Fibroblast of mammary gland (primary cell): ENCODE measurements around the gene CUL9.

ENCODE experiments used
- DNase-seq: peaks from one replicate; pipeline ENCODE4 v3.0.0-alpha.2; 2010; ENCODE audit warnings: low read depth
- H3K4me3 ChIP-seq: 2 replicates; pipeline ENCODE4 v1.5.1; 2011; ENCODE audit warnings: low read depth, mild to moderate bottlenecking, low read length, moderate library complexity; ENCODE audit not compliant: control insufficient read depth
- TF ChIP-seq, protein P1 (sequence below): conservative IDR thresholded peaks from 2 replicates; pipeline ENCODE4 v1.5.1; 2011; ENCODE audit warnings: low read depth, low read length, inconsistent platforms; ENCODE audit not compliant: control insufficient read depth, insufficient read depth

CUL9 gene

DNA sequence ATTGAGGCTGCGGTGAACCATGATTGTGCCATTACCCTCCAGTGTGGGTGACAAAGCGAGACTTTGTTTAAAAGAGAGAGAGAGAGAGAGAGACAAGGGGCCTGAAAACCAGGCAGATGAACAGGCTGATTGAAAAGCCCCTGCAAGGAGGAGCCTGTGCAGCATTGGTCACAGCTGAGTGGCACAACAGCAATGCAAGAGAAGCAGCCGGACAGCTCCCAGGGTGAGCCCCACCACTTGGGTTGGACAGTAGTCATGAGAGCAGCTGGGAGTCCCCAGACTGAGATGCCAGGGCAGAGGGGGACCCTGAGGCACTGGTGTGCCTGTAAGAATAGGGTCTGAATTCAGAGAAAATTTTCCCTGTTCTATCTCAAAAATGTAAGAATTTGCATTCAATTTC lies 37.1 kb downstream of the CUL9 start:
- no peak overlapping the region for H3K4me3 ChIP-seq
- TF ChIP-seq, protein P1, sequence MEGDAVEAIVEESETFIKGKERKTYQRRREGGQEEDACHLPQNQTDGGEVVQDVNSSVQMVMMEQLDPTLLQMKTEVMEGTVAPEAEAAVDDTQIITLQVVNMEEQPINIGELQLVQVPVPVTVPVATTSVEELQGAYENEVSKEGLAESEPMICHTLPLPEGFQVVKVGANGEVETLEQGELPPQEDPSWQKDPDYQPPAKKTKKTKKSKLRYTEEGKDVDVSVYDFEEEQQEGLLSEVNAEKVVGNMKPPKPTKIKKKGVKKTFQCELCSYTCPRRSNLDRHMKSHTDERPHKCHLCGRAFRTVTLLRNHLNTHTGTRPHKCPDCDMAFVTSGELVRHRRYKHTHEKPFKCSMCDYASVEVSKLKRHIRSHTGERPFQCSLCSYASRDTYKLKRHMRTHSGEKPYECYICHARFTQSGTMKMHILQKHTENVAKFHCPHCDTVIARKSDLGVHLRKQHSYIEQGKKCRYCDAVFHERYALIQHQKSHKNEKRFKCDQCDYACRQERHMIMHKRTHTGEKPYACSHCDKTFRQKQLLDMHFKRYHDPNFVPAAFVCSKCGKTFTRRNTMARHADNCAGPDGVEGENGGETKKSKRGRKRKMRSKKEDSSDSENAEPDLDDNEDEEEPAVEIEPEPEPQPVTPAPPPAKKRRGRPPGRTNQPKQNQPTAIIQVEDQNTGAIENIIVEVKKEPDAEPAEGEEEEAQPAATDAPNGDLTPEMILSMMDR: no peak
- DNase-seq: no peak

DNA sequence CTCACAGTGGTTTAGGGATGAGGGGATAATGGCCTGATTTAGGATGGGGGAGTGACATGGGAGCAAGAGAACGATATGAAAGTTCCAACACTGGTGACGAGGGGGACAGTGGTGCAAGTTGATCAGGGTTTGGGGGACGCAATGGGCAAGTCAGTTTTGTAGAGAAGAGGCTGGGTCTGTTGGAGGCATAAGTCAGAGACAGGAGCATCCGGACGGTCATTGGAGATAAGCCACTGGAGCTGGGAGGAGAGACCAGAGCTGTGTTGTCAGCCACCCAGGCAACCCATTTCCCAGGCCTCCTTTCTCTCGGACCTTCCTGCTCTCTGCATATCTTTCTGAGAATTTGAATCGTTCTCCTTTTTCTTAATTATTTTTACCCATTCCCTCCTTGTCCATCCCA lies 37.8 kb downstream of the CUL9 start:
- DNase-seq: no peak
- TF ChIP-seq, protein P1: no peak
- no peak overlapping the region for H3K4me3 ChIP-seq

DNA sequence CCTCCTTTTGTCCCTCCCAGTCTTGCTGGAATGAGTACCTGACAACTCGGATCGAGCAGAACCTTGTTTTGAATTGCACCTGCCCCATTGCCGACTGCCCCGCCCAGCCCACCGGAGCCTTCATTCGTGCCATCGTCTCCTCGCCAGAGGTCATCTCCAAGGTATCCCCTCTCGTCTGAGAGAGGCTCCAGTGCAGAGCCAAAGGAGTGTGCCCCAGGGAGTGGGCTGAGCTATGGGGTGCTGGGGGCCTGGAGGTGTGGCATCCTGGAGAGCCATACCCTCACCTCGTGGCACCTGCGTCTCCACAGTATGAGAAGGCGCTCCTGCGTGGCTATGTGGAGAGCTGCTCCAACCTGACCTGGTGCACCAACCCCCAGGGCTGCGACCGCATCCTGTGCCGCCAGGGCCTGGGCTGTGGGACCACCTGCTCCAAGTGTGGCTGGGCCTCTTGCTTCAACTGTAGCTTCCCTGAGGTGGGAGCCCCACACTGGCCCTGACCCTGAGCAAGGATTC lies 38.5 kb downstream of the CUL9 start:
- DNase-seq: no peak
- TF ChIP-seq, protein P1: no peak
- no peak overlapping the region for H3K4me3 ChIP-seq

DNA sequence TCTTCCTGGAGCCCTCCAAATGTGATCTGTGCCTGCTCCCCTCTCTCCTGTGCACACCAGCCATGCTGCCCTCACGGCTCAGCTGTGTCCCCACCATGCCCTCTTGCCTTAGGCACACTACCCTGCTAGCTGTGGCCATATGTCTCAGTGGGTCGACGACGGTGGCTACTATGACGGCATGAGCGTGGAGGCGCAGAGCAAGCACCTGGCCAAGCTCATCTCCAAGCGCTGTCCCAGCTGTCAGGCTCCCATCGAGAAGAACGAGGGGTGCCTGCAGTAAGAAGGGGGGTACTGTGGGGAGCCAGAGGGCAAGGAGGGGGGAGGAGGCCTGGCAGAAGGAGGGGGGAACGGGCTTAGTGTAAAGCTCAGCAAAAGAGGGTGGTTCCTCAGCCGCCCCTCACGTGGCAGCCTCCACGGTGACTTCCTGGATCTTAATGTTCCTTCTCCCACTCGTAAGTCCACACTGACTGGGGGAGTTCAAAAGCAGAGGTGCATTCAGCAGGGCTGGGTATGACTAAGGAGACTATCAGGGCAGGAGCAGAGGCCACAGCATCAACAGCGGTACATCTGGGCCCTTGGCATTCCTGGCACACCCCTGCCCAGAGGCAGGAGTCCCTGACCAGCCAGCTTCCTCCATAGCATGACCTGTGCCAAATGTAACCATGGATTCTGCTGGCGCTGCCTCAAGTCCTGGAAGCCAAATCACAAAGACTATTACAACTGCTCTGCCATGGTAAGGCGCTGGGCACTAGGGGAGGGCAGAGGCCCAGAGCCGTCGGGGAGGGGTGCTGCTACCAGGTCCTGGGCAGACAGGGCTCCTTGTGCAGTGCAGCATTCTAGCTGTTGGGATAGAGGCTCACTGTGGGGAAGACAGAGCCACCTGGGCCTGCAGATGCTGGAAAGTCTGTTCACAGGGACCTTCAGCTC lies 39.3 kb downstream of the CUL9 start:
- TF ChIP-seq, protein P1: no peak
- no peak for DNase-seq
- no peak overlapping the region for H3K4me3 ChIP-seq

DNA sequence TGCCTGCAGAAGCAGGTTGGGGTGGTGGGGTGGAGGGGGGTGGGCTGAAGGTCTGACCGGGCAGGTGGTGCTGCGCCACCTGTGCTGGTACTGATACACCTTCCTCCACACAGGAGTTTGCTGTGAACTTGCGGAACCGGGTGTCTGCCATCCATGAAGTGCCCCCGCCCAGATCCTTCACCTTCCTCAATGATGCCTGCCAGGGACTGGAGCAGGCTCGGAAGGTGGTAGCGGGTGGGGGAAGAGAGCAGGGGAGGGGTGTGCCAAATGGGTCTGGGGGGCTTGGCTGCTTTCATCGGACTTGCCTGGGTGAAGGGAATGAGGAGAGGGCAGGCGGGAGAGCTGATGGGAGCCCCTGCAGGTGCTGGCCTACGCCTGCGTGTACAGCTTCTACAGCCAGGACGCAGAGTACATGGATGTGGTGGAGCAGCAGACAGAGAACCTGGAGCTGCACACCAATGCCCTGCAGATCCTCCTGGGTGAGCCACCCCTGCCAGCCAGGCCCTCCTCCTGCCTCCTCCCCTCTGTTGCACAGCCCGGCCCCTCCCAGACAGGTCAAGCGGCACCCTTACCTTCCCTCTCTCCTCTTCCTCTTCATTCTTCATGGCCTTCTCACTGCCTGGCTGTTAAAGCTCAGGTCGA lies 40.5 kb downstream of the CUL9 start:
- H3K4me3 ChIP-seq: no peak overlapping the region
- DNase-seq: no peak

DNA sequence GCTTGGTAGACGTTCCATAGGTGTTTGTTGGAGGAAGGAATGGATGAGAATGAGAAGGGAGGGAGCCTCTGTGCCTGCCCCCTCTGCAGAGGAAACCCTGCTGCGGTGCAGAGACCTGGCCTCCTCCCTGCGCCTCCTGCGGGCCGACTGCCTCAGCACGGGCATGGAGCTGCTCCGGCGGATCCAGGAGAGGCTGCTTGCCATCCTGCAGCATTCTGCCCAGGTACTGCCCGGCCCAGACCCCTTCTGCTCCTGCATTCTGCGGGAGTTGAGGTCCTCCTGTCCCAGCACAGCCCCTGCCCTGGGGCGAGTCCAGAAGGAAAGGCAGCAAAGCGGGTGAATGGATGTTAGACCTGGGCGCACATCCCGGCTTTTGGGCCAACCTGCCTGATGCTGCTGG lies 41.2 kb downstream of the CUL9 start:
- no peak overlapping the region for H3K4me3 ChIP-seq
- TF ChIP-seq, protein P1: no peak
- DNase-seq: no peak

More for the DNA sequence above, 40.5 kb downstream of the CUL9 start:
- TF ChIP-seq, protein P1: no peak
